Immature natural killer cell (primary cell): Measurements from ENCODE around the gene RAB35. TPM values are rescaled to one million over a fixed set of nuclear protein-coding genes. Genes with fewer than 3 reads are reported as not detected.

Source experiments
- DNase-seq, 3 donors: peaks; one replicate each; pipeline ENCODE4 v3.0.0; 2022; ENCODE audit warnings: mixed read lengths in 1 of 3
- H3K27ac Mint-ChIP-seq, 6 donors: one replicate each; pipeline ENCODE4 v1.8.0; 2020; ENCODE audit warnings: mixed read lengths in 6 of 6, mild to moderate bottlenecking in 5 of 6, inconsistent platforms in 4 of 6, moderate library complexity in 3 of 6
- H3K27me3 Mint-ChIP-seq, 3 donors: one replicate each; pipeline ENCODE4 v1.8.0; 2020 to 2021; ENCODE audit warnings: low read depth in 3 of 3, mild to moderate bottlenecking in 3 of 3, mixed read lengths in 3 of 3, moderate library complexity in 3 of 3, inconsistent platforms in 1 of 3
- H3K36me3 Mint-ChIP-seq, 3 donors: one replicate each; pipeline ENCODE4 v1.8.0; 2020; ENCODE audit warnings: mixed read lengths in 3 of 3, inconsistent platforms in 2 of 3, mild to moderate bottlenecking in 2 of 3
- H3K4me1 Mint-ChIP-seq, 2 donors: one replicate each; pipeline ENCODE4 v1.8.0; 2020; ENCODE audit warnings: inconsistent platforms in 2 of 2, mild to moderate bottlenecking in 2 of 2, mixed read lengths in 2 of 2, moderate library complexity in 1 of 2
- H3K4me3 Mint-ChIP-seq, 5 donors: one replicate each; pipeline ENCODE4 v1.8.0; 2020; ENCODE audit warnings: mild to moderate bottlenecking in 5 of 5, mixed read lengths in 5 of 5, inconsistent platforms in 3 of 5, moderate library complexity in 3 of 5
- H3K9me3 Mint-ChIP-seq, 6 donors: one replicate each; pipeline ENCODE4 v1.8.0; 2020; ENCODE audit warnings: mild to moderate bottlenecking in 6 of 6, mixed read lengths in 6 of 6, inconsistent platforms in 4 of 6, moderate library complexity in 3 of 6
- polyA plus RNA-seq, 3 donors: library from polyadenylated mRNA; unstranded; fragments of 300-500 nt; fragmentation: Illumina TruSeq; gene quantifications; one replicate each; pipeline ENCODE4 v1.2.3, GENCODE V29; 2021

RAB35 gene
- polyA plus RNA-seq, 3 donors from 2014 or later: 16.3 to 34.9 (median 26.3) TPM

GRCh38 chr12:120125792-120126634, 9.5 kb upstream of the RAB35 start:
- peak overlapping the region in 3 of 6 donors; percentile 5 to 24 (median 22) for H3K27ac Mint-ChIP-seq

GRCh38 chr12:120125029-120125428, 8.5 kb upstream of the RAB35 start:
- Mint-ChIP-seq H3K9me3 (no peaks in the 10 kb centered on the region), H3K27ac (peak overlapping the region in 1 of 6 donors; percentile 24), H3K4me3 (no peak overlapping the region), H3K27me3 (peaks cover 0 to 2% (median 0%) of the 10 kb centered on the region in 3 donors), H3K36me3 (peaks cover 6 to 20% (median 10%) of the 10 kb centered on the region in 3 donors), H3K4me1 (peaks cover 13 to 15% of the 10 kb centered on the region in 2 donors)
- DNase-seq: no peak

More at GRCh38 chr12:120125792-120126634, 9.5 kb upstream of the RAB35 start:
- Mint-ChIP-seq H3K36me3 (peaks cover 6 to 20% (median 10%) of the 10 kb centered on the region in 3 donors), H3K27me3 (peaks cover 0 to 2% (median 0%) of the 10 kb centered on the region in 3 donors), H3K4me3 (no peak overlapping the region), H3K9me3 (no peaks in the 10 kb centered on the region), H3K4me1 (peaks cover 9% of the 10 kb centered on the region in 2 donors)
- no peak for DNase-seq

- peaks cover 0 to 5% (median 2%) of the 10 kb centered on the region in 3 donors for H3K36me3 Mint-ChIP-seq
- H3K27me3 Mint-ChIP-seq: peaks cover 0 to 5% (median 3%) of the 10 kb centered on the region in 3 donors
- no peak overlapping the region for H3K4me3 Mint-ChIP-seq
- no peaks in the 10 kb centered on the region for H3K9me3 Mint-ChIP-seq
- DNase-seq: no peak
- H3K4me1 Mint-ChIP-seq: peaks cover 32 to 40% of the 10 kb centered on the region in 2 donors
- H3K27ac Mint-ChIP-seq: no peak overlapping the region
Observed at GRCh38 chr12:120121766-120122293, 5.3 kb upstream of the RAB35 start.

DNA sequence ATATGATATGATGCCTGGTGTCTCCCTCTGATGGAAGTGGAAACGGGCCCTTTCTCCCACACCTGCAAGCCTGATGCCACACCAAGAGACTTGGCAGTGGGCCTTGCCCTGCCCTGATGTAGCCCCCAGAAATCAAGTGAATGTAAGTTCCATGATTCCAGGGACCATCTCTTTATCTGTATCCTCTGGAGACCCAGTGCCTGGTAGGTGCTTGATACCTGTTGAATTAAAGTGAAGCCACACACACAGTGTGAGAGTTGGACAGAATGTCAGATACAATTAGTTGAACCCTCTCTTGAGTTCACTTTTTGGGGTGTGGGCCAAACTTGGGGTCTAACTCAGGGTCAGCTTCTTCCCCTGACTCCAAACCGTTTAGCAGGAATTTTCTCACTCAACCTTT, 4.8 kb upstream of the RAB35 start:
- Mint-ChIP-seq H3K27me3 (peaks cover 0 to 5% (median 5%) of the 10 kb centered on the region in 3 donors), H3K9me3 (no peaks in the 10 kb centered on the region), H3K4me1 (peaks cover 32 to 40% of the 10 kb centered on the region in 2 donors), H3K27ac (peak overlapping the region in 2 of 6 donors; percentile 14 to 67), H3K36me3 (no peaks in the 10 kb centered on the region), H3K4me3 (no peak overlapping the region)
- DNase-seq: no peak

- peaks cover 49 to 59% of the 10 kb centered on the region in 2 donors for H3K4me1 Mint-ChIP-seq
- H3K27ac Mint-ChIP-seq: peak overlapping the region in 1 of 6 donors; percentile 12
- DNase-seq: no peak
- H3K9me3 Mint-ChIP-seq: no peaks in the 10 kb centered on the region
- peaks cover 0 to 17% (median 12%) of the 10 kb centered on the region in 3 donors for H3K27me3 Mint-ChIP-seq
- H3K4me3 Mint-ChIP-seq: peak overlapping the region in 1 of 5 donors; percentile 14
- no peaks in the 10 kb centered on the region for H3K36me3 Mint-ChIP-seq
Observed at GRCh38 chr12:120119271-120119973, 2.9 kb upstream of the RAB35 start.

DNA sequence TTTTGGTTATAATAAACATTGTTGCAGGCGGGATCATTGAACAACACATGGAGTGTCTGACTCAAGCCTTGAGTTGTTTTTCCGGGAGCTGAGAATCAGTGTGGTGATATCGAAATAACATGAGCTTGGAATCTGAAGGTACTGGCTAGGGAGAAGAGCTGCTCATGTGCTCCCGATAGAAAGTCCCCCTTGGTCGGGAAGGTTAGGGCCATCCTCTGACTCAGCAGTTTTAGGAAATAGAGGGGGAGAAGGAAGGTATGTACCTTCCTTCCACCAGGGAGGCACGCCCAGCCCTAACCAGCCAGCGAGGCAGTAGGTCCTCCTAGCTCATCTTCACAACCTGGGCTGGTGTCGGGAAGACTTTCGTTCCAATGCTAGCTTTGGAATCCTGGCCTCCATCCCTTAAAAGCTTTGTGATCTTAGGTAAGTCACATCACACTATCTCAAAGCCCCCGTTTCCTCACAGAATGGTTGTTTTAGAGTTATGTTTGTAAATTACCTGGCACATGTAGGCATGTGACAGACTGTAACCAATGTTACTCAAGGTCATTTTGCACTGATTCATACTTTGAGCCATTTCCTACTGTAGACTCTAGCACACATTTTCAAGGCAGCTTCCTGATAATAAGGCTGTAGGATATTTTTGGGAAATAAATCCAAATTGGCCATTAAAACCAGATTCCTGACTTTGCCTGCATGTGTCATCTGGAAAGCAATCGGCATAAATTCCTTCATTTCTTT, 1.9 kb upstream of the RAB35 start:
- peaks cover 48 to 58% of the 10 kb centered on the region in 2 donors for H3K4me1 Mint-ChIP-seq
- no peaks in the 10 kb centered on the region for H3K36me3 Mint-ChIP-seq
- H3K9me3 Mint-ChIP-seq: no peaks in the 10 kb centered on the region
- H3K4me3 Mint-ChIP-seq: peak overlapping the region; percentile 83 to 99 (median 93)
- peak overlapping the region in 4 of 6 donors; percentile 59 to 97 (median 66) for H3K27ac Mint-ChIP-seq
- peaks cover 0 to 17% (median 12%) of the 10 kb centered on the region in 3 donors for H3K27me3 Mint-ChIP-seq
- no peak for DNase-seq

GRCh38 chr12:120117961-120118320, 1.4 kb upstream of the RAB35 start:
- Mint-ChIP-seq H3K27ac (peak overlapping the region in 5 of 6 donors; percentile 67 to 97 (median 83)), H3K27me3 (peaks cover 0 to 17% (median 12%) of the 10 kb centered on the region in 3 donors), H3K9me3 (no peaks in the 10 kb centered on the region), H3K4me3 (peak overlapping the region; percentile 83 to 99 (median 93)), H3K36me3 (no peaks in the 10 kb centered on the region), H3K4me1 (peaks cover 50 to 63% of the 10 kb centered on the region in 2 donors)
- DNase-seq: no peak

DNA sequence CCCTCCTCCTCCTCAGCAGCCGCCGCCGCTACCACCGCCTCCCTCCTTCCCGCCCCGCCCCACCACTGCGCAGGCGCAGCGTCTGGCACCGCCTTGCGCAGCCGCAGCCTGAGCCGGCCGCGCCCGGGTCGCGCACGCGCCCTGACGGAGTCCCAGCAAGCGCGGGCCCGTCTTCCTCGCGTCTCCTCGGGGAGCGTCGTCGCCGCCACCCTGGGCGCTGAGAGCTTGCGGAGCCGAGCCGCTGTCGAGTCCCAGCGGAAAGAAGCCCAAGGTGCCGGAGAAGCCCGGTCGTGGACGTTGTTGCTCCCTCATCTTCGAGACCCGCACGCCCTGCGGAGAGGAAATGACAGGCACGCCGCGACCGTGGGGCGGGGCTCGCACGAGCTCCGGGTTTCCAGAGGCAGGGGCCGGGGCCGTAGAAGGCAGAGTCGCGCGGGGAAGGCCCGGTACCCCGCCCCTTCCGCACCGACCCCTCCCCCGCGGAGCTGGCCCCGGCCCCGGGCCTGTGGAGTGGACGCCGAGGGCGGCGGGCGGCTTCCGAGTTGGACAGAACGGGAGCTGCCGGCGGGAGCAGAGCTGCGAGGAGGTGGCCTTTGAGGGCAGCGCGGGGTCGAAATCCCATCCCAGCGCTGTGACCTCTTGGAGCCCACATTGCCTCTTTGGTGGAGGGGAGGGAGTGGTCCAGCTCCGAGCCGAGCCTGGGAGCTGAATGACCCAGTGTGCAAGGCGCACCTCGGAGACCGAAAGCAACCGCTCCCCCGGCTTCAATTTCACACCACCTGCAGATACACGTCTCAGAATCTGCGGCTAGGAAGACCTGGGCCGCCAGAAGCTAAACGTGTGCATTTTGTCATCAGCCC, 469 bp upstream of the RAB35 start:
- H3K36me3 Mint-ChIP-seq: no peaks in the 10 kb centered on the region
- peak overlapping the region; percentile 67 to 97 (median 88) for H3K27ac Mint-ChIP-seq
- H3K4me3 Mint-ChIP-seq: peak overlapping the region; percentile 83 to 99 (median 93)
- H3K9me3 Mint-ChIP-seq: no peaks in the 10 kb centered on the region
- peaks cover 0 to 17% (median 12%) of the 10 kb centered on the region in 3 donors for H3K27me3 Mint-ChIP-seq
- H3K4me1 Mint-ChIP-seq: peaks cover 57 to 72% of the 10 kb centered on the region in 2 donors
- peak; percentile 97 to 98 (median 97) for DNase-seq

GRCh38 chr12:120115692-120116440, 687 bp downstream of the RAB35 start:
- peaks cover 66 to 81% of the 10 kb centered on the region in 2 donors for H3K4me1 Mint-ChIP-seq
- no peaks in the 10 kb centered on the region for H3K9me3 Mint-ChIP-seq
- peak overlapping the region; percentile 90 to 95 (median 93) for H3K27ac Mint-ChIP-seq

GRCh38 chr12:120115066-120115465, 1.5 kb downstream of the RAB35 start:
- DNase-seq: no peak
- Mint-ChIP-seq H3K27me3 (peaks cover 0 to 20% (median 19%) of the 10 kb centered on the region in 3 donors), H3K27ac (peak overlapping the region; percentile 90 to 95 (median 93)), H3K4me3 (peak overlapping the region; percentile 92 to 96 (median 96)), H3K9me3 (no peaks in the 10 kb centered on the region), H3K36me3 (no peaks in the 10 kb centered on the region), H3K4me1 (peaks cover 71 to 85% of the 10 kb centered on the region in 2 donors)

More at GRCh38 chr12:120115692-120116440, 687 bp downstream of the RAB35 start:
- peak overlapping the region; percentile 92 to 96 (median 96) for H3K4me3 Mint-ChIP-seq
- H3K27me3 Mint-ChIP-seq: peaks cover 0 to 20% (median 17%) of the 10 kb centered on the region in 3 donors
- no peaks in the 10 kb centered on the region for H3K36me3 Mint-ChIP-seq
- DNase-seq: no peak

GRCh38 chr12:120110550-120111501, 5.7 kb downstream of the RAB35 start:
- Mint-ChIP-seq H3K4me1 (peaks cover 73 to 87% of the 10 kb centered on the region in 2 donors), H3K27ac (peak overlapping the region; percentile 78 to 95 (median 90)), H3K27me3 (peaks cover 0 to 15% (median 11%) of the 10 kb centered on the region in 3 donors), H3K36me3 (peaks cover 0 to 6% (median 3%) of the 10 kb centered on the region in 3 donors), H3K4me3 (peak overlapping the region; percentile 76 to 90 (median 85)), H3K9me3 (no peaks in the 10 kb centered on the region)
- DNase-seq: peak; percentile 45 to 55 (median 51)
